ENCODE results near the gene PER2.

The PER2 gene

DNA sequence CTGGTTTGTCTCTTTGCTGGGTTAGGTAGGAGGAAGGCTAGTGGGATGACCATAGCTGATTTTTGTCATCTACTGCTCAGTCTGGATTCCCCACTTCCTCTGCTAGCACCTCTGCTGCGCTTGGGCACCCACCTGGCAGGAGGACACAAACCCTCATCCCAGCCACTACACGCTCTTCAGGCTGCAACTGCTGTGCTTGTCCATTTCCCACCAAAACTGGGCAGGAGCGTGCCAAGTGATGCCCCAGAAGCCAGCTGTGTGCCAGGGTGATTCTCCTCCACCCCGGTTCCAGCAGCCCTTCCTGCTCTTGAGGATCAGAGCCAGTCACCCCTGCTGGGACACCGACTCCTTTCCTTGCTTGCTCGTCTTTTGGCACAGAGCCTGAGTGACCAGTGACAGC is 15.7 kb upstream of the PER2 start:
- intact Hi-C loops (cut with micrococcal nuclease), result no loop called here
- H3K27ac Mint-ChIP-seq, result no peak overlapping the region
- no peaks in the 10 kb centered on the region for H3K4me1 Mint-ChIP-seq (ENCODE audit: low read depth)
- H3K9me3 Mint-ChIP-seq, result no peaks in the 10 kb centered on the region
- no peak overlapping the region for H3K4me3 Mint-ChIP-seq
- H3K36me3 Mint-ChIP-seq (ENCODE audit: low read depth), result no peaks in the 10 kb centered on the region
- H3K27me3 Mint-ChIP-seq, result peaks cover 12% of the 10 kb centered on the region

DNA sequence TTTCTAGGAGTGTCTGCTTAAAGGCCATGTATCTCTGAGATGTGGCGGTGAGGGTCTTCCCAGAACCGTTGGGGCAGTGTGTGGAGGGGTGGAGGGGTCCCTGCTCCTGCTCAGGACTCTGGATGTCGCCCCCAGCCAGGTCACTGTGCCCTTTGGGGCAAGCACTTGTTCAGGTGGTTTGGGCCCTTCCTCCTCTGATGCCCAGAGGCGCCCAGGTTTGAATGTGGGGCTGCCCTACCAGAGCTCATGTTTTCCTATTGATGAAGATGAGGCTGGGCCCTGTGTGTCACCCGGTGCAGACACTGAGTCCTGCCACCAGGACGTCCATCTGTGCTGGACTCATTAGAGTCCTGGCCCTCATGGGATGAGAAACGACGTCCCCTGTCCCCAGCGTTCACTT is 14.3 kb upstream of the PER2 start:
- Mint-ChIP-seq H3K4me3 (no peak overlapping the region), H3K36me3 (ENCODE audit: low read depth) (no peaks in the 10 kb centered on the region), H3K9me3 (no peaks in the 10 kb centered on the region), H3K27ac (no peak overlapping the region), H3K4me1 (ENCODE audit: low read depth) (no peaks in the 10 kb centered on the region), H3K27me3 (peaks cover 10% of the 10 kb centered on the region)
- intact Hi-C loops (cut with micrococcal nuclease), result no loop called here

DNA sequence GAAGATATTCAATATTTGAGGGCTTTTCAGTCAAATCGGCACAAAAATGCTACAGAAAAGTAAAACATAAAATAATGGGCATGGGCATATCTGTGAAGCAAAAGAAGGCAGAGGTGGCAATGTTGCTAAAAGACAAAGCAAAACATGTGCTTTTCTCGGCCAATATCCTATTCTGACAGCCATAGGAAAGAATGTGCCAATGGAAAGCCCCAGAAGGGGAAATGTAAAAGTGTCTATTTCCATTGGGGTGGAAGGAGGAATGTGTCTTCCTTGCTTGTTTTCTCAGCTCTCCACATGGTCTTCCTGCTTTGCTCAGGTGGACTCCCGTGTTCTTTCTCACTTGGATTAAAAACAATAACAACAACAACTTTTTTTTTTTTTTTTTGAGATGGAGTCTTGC is 13.7 kb upstream of the PER2 start:
- H3K4me1 Mint-ChIP-seq (ENCODE audit: low read depth), result no peaks in the 10 kb centered on the region
- H3K27me3 Mint-ChIP-seq, result peaks cover 12% of the 10 kb centered on the region
- no peak overlapping the region for H3K4me3 Mint-ChIP-seq
- no peaks in the 10 kb centered on the region for H3K9me3 Mint-ChIP-seq
- intact Hi-C loops (cut with micrococcal nuclease), result no loop called here
- no peak overlapping the region for H3K27ac Mint-ChIP-seq
- H3K36me3 Mint-ChIP-seq (ENCODE audit: low read depth), result no peaks in the 10 kb centered on the region

DNA sequence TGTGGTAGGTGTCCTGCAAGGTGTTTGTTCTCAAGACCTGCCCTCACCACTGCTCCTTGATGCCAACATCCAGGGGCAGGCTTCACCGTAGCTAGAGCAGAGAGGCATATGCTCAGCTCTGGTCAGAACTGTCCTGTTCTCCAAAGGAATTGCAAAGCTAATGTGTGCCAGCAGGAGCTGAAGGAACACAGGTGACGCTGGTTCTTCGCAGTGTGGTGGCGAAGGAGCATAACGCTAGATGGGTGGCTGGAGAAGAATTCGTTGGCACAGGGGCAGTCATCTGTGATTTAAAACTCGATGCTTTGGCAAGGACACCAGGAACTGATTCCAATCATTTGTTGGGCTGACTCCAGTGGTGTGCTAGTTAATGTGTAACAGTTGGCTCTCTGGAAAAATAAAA is 11.4 kb upstream of the PER2 start:
- peaks cover 6% of the 10 kb centered on the region for H3K4me1 Mint-ChIP-seq (ENCODE audit: low read depth)
- no peak overlapping the region for H3K27ac Mint-ChIP-seq
- no peak overlapping the region for H3K4me3 Mint-ChIP-seq
- H3K27me3 Mint-ChIP-seq, result peaks cover 14% of the 10 kb centered on the region
- no peaks in the 10 kb centered on the region for H3K9me3 Mint-ChIP-seq
- intact Hi-C loops (cut with micrococcal nuclease), result no loop called here
- H3K36me3 Mint-ChIP-seq (ENCODE audit: low read depth), result no peaks in the 10 kb centered on the region

DNA sequence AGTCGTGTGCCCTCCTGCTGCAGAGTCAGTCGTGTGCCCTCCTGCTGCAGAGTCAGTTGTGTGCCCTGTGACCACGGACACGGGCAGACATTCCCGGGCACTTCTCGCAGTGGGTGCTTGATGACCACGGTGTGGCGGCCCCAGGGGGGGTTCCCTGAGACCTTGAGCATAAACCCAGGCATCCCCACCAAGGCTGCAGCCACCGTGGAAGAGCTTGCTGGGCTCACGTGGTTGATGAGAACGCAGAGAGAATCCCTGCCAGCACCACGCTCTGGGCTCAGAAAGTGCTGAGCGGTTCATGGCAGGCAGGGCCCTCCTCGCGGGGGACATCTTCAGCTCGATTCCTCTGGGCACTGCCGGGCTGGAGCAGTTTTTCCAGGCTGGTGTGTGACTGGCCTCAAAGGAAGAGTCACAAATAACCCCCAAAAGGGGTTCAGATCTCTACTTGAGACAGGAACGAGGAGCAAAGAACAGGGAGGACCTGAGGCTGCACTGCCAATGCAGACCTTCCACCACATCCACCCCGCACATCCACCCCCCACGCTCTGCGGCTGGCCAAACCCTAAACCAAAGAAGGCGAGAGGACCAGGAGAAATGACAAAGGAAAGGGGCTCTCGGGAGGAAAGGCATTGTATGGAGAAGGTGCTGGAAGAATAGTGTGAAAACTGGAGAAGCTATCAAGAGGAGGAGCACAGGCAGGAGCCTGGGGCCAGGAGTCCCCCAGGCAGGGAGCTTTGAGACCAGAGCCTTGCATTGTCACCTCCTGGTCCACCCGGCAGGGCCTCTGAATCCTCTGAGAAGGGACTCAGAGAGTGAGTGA is 8.4 kb upstream of the PER2 start:
- Mint-ChIP-seq H3K36me3 (ENCODE audit: low read depth) (no peaks in the 10 kb centered on the region), H3K4me3 (no peak overlapping the region), H3K4me1 (ENCODE audit: low read depth) (peaks cover 6% of the 10 kb centered on the region), H3K9me3 (no peaks in the 10 kb centered on the region), H3K27ac (no peak overlapping the region), H3K27me3 (peaks cover 8% of the 10 kb centered on the region)
- intact Hi-C loops (cut with micrococcal nuclease), result no loop called here

GRCh38 chr2:238295144-238296112 is 7.0 kb upstream of the PER2 start:
- H3K4me3 Mint-ChIP-seq, result no peak overlapping the region
- no peaks in the 10 kb centered on the region for H3K9me3 Mint-ChIP-seq
- H3K36me3 Mint-ChIP-seq (ENCODE audit: low read depth), result no peaks in the 10 kb centered on the region
- H3K27ac Mint-ChIP-seq, result no peak overlapping the region
- peaks cover 6% of the 10 kb centered on the region for H3K4me1 Mint-ChIP-seq (ENCODE audit: low read depth)
- peaks cover 10% of the 10 kb centered on the region for H3K27me3 Mint-ChIP-seq
- intact Hi-C loops (cut with micrococcal nuclease), result no loop called here

DNA sequence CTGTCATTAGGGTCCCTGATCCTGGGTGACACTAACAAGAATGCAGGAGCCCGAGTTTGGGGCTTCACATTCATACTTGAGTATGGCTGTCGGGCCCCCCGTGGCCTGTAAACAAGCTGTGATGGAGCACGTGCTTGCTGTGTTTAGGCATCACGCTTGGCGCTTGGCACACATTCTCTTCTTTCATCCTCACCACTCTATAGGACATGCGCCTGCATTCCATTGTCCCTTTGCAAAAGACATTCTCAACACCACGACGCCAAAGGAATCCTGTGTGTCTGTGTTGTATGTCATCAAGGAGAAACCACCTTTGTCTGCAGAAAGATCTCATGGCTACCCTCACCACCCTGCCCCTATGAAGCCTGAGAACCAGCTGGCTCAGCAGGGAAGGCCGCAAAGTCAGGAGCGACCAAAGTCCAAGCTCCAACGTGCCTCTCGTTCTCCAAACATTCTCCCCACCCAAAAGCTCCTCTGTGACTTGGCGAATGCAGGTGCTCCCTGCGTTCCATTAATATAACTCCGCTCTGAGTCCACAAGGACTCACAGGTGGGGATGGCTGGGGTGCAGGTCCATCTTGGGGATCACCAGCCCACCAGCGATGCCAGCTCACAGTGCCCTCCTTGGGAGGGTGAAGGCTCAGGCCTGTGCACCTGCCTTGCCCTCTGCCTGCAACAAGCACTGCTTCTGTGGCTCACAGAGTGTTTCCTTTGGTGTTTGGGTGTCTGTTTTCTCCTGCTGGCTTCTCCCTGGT is 6.2 kb upstream of the PER2 start:
- no peak overlapping the region for H3K4me3 Mint-ChIP-seq
- H3K27ac Mint-ChIP-seq, result no peak overlapping the region
- intact Hi-C loops (cut with micrococcal nuclease), result no loop called here
- peaks cover 12% of the 10 kb centered on the region for H3K27me3 Mint-ChIP-seq
- peaks cover 10% of the 10 kb centered on the region for H3K4me1 Mint-ChIP-seq (ENCODE audit: low read depth)
- H3K9me3 Mint-ChIP-seq, result no peaks in the 10 kb centered on the region
- H3K36me3 Mint-ChIP-seq (ENCODE audit: low read depth), result no peaks in the 10 kb centered on the region

DNA sequence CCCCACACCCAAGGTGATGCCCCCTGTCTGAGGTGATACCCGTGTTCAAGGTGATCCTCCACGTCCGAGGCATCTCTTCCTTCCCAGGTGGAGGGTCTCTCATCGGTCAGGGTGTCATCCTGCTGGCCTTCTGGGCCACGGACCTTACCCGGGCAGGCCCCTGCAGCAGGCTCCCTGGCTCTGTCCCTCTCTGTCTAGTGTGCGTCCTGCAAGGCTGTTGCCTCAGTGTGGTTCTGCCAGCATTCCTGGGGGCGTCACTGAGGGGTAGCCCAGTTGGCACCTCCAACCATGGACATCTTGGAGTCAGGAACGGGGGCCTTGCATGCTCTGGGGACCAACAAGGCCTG is 5.6 kb upstream of the PER2 start:
- Mint-ChIP-seq H3K36me3 (ENCODE audit: low read depth) (peaks cover 4% of the 10 kb centered on the region), H3K4me1 (ENCODE audit: low read depth) (peaks cover 16% of the 10 kb centered on the region), H3K27me3 (peaks cover 17% of the 10 kb centered on the region), H3K27ac (no peak overlapping the region), H3K4me3 (no peak overlapping the region), H3K9me3 (no peaks in the 10 kb centered on the region)
- intact Hi-C loops (cut with micrococcal nuclease), result no loop called here

GRCh38 chr2:238291550-238292281 is 3.3 kb upstream of the PER2 start:
- intact Hi-C loops (cut with micrococcal nuclease), result no loop called here
- H3K36me3 Mint-ChIP-seq (ENCODE audit: low read depth), result peaks cover 7% of the 10 kb centered on the region
- H3K9me3 Mint-ChIP-seq, result no peaks in the 10 kb centered on the region
- peaks cover 29% of the 10 kb centered on the region for H3K4me1 Mint-ChIP-seq (ENCODE audit: low read depth)
- peaks cover 11% of the 10 kb centered on the region for H3K27me3 Mint-ChIP-seq
- no peak overlapping the region for H3K4me3 Mint-ChIP-seq
- H3K27ac Mint-ChIP-seq, result no peak overlapping the region

DNA sequence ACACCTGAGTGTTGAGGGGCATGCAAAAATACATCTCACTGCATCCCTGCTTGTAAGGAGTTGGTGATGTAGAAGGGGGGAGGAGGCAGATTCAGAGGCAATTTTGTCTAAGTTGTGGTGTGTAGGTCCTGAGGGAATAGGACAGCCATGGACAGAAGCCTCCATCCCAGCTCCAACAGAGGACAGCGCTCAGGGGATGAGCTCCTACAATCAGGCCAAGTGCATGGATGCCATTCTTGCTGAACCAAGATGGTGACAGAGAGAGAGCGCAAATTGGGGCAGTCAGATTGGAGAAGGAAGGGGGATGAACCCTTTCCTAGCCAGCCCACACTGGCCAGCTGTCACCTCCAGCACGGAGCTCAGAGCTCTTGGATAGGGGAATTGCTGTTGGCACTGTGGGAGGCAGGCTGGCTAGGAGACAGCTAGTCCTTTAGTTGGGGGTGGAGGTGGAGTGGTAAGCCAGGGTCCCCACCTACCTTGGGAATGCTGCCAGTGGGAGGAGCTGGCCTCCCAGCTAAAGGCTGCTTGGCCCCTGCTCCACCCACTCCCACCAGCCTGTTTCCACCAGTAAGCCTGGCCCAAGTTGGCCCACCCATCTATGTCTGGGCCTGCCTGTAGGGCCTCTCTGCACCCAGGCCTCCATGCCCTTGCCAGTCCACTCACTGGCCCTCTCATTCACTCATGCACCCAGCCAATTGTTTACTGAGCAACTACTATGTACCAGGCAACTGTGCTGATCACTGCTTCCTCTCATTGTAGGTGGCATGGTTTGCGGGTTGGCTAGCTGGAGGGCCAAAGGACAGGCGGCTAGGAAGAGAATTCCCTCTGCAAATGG is 2.5 kb upstream of the PER2 start:
- Mint-ChIP-seq H3K36me3 (ENCODE audit: low read depth) (peaks cover 7% of the 10 kb centered on the region), H3K4me3 (no peak overlapping the region), H3K9me3 (no peaks in the 10 kb centered on the region), H3K27ac (no peak overlapping the region), H3K4me1 (ENCODE audit: low read depth) (peaks cover 36% of the 10 kb centered on the region), H3K27me3 (peaks cover 11% of the 10 kb centered on the region)
- intact Hi-C loops (cut with micrococcal nuclease), result no loop called here

DNA sequence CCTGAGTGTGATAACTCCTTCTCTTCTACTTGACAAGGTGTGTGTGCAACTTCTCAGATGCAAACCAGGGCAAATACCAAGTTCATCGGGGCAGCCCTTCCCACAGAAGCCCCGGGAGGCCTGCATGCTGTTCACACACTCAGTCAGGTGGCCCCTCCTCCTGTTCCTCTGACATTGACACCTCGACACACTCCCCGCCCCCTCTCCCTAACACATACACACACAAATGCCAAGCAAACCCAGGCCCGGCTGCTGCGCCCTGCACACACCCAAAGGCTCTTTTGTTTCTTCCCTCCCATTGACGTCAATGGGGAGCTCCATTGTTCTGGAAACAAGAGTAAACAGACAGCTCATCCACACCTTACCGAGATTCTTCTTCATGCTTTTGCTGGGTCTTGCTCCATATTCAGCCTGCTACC is 1.7 kb upstream of the PER2 start:
- H3K36me3 Mint-ChIP-seq (ENCODE audit: low read depth), result peaks cover 7% of the 10 kb centered on the region
- H3K27me3 Mint-ChIP-seq, result peaks cover 11% of the 10 kb centered on the region
- H3K27ac Mint-ChIP-seq, result no peak overlapping the region
- intact Hi-C loops (cut with micrococcal nuclease), result no loop called here
- no peak overlapping the region for H3K4me3 Mint-ChIP-seq
- H3K9me3 Mint-ChIP-seq, result no peaks in the 10 kb centered on the region
- H3K4me1 Mint-ChIP-seq (ENCODE audit: low read depth), result peaks cover 41% of the 10 kb centered on the region

DNA sequence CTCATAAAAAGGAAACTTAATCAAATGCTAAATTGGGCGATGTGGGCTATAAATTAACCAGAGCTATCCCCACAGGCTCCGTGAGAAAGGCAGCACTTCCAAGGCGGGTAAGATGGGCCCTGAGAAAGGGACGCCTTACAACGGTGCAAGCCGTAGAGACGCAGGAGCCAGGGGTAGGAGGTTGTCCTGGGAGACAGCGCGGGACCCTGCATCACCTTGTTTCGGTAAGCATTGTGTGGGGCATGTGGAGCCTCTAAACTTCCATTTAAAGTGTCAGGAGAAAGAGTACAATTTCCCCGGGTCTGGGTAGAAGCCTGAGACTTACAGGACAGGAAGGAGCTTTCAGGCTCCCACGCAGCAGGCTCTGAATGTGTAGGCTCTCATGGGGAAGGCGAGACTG is 1.2 kb upstream of the PER2 start:
- Mint-ChIP-seq H3K27ac (peak overlapping the region; percentile 96), H3K4me3 (peak overlapping the region; percentile 92), H3K36me3 (ENCODE audit: low read depth) (peaks cover 7% of the 10 kb centered on the region), H3K27me3 (peaks cover 11% of the 10 kb centered on the region), H3K9me3 (no peaks in the 10 kb centered on the region), H3K4me1 (ENCODE audit: low read depth) (peaks cover 41% of the 10 kb centered on the region)
- intact Hi-C loops (cut with micrococcal nuclease), result loop anchor here (2.0 kb wide), 1 partner anchor 31 kb away; the partner anchor contains the start of gene TRAF3IP1
